Lung (tissue), 12 donors: ENCODE results near the gene CYP27C1. TPM values are rescaled to one million over a fixed set of nuclear protein-coding genes. Genes with fewer than 3 reads are reported as not detected.

ENCODE experiments used
- ATAC-seq: fragments of 200-7000 bp; cut with Tn5 transposase; one replicate; pipeline ENCODE4 v1.9.1; 2020; ENCODE audit warnings: moderate number of reproducible peaks; ENCODE audit not compliant: insufficient read depth, low FRiP score
- DNase-seq, 3 donors: peaks; one replicate each; pipeline ENCODE4 v3.0.0-alpha.2; 2013 to 2017
- H3K27ac ChIP-seq, 2 donors: one replicate each; pipeline ENCODE4 v1.5.1; 2013; ENCODE audit warnings: mild to moderate bottlenecking in 2 of 2, moderate library complexity in 2 of 2, control low read depth in 1 of 2, inconsistent platforms in 1 of 2, low read depth in 1 of 2, low read length in 1 of 2
- H3K27me3 ChIP-seq, 3 donors: one replicate each; pipeline ENCODE4 v1.5.1; 2013; ENCODE audit warnings: low read length in 2 of 3; ENCODE audit not compliant: control insufficient read depth in 3 of 3, insufficient read depth in 3 of 3
- H3K36me3 ChIP-seq, 4 donors: one replicate each; pipeline ENCODE4 v1.5.1; 2013; ENCODE audit warnings: low read length in 4 of 4, mild to moderate bottlenecking in 1 of 4, moderate library complexity in 1 of 4; ENCODE audit not compliant: control insufficient read depth in 4 of 4, insufficient read depth in 4 of 4
- H3K4me1 ChIP-seq, 5 donors: one replicate each; pipeline ENCODE4 v1.5.1; 2013; ENCODE audit warnings: low read length in 5 of 5, mild to moderate bottlenecking in 2 of 5, moderate library complexity in 1 of 5; ENCODE audit not compliant: control insufficient read depth in 5 of 5, insufficient read depth in 5 of 5
- H3K4me3 ChIP-seq: one replicate; pipeline ENCODE4 v1.5.1; 2013; ENCODE audit warnings: mild to moderate bottlenecking, control low read depth, moderate library complexity
- H3K9ac ChIP-seq, 2 donors: one replicate each; pipeline ENCODE4 v1.5.1; 2013; ENCODE audit warnings: low read length in 2 of 2, control low read depth in 1 of 2; ENCODE audit not compliant: insufficient read depth in 1 of 2
- H3K9me3 ChIP-seq, 4 donors: one replicate each; pipeline ENCODE4 v1.5.1; 2013; ENCODE audit warnings: low read length in 3 of 4, mild to moderate bottlenecking in 1 of 4, moderate library complexity in 1 of 4; ENCODE audit not compliant: control insufficient read depth in 4 of 4, insufficient read depth in 3 of 4
- CTCF ChIP-seq: IDR thresholded peaks from 2 replicates; pipeline ENCODE4 v1.5.1; 2012; ENCODE audit warnings: mild to moderate bottlenecking; ENCODE audit errors: control extremely low read depth, extremely low read depth
- WGBS, 2 donors: extraction: QIAGEN DNeasy Blood & Tissue Kit; methylation state at CpG; one replicate each; pipeline ENCODE4 v1.1.7; 2013; 5-methylcytosine and 5-hydroxymethylcytosine counted together
- polyA plus RNA-seq, 2 donors: library from polyadenylated mRNA; stranded (reverse); fragments of 200-250 nt; gene quantifications; one replicate each; pipeline ENCODE4 v1.2.1, GENCODE V29; 2013
- total RNA-seq, 2 donors: library from RNA; depleted of rRNA in 1 of 2; stranded (reverse); fragments of >200 nt in 1 of 2; gene quantifications; one replicate each; pipeline ENCODE4 v1.2.1, GENCODE V29; 2014 to 2021
- donor health status: control.
- donor health status: control.
- donor health status: Bipolar disorder and iron deficiency.
- donor health status: healthy.
- donor health status: DM: yes; HTN: yes; CAD: no.

The CYP27C1 gene
- total and polyA plus RNA-seq, 4 donors: 0.04 to 2.9 (median 0.07) TPM

DNA sequence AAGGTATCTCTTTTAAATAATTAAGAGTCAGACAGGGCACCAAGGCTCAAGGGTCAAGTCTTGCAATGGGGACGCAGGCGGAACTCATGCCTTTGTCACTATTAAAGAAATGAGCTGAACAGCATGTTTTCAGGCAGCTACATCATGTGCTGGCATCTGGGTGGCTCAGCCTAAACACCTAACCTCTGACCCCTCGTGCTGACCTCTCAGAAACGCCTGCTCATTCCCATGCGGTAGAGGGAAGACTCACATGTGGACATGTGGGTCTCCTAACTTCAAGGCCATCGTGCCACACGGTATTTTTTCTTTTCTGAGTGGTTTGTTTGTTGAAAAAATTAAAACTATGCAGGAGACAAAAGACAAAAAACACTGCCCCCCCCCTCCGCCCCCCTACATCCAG lies 31.3 kb downstream of the CYP27C1 start:
- ATAC-seq: no peak
- TF ChIP-seq CTCF: no peak

DNA sequence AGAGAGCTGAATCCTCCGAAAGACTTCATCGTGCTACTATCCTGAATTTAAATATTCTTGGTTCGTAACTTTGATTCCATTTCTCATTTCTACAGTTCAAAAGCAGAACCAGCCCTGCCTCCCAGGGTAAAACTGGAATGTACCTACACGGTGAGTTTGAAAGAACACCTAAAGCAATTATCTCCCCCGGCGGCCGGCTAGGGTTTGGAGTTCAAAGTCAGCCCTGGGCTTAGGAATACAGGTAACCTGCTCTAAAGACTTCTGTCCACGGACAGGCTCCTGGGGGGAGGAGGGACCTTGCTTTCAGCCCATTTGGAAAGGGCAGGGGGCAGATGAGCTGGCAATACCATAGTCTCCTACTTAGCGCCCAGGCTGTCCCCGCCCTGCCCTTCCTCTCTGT lies 32.3 kb downstream of the CYP27C1 start:
- DNase-seq: no peak
- Histone ChIP-seq H3K4me3 (no peak overlapping the region), H3K9ac (no peak overlapping the region), H3K36me3 (peaks cover 0 to 9% (median 2%) of the 10 kb centered on the region in 4 donors), H3K4me1 (peaks cover 0 to 3% (median 0%) of the 10 kb centered on the region in 5 donors), H3K27me3 (no peaks in the 10 kb centered on the region), H3K9me3 (peaks cover 0 to 3% (median 0%) of the 10 kb centered on the region in 4 donors), H3K27ac (no peak overlapping the region)
- WGBS, 2 donors: 81 to 87% methylated on average over 10 of the region's 10 CpGs
- no peak for TF ChIP-seq CTCF
- no peak for ATAC-seq

More for the DNA sequence above, 31.3 kb downstream of the CYP27C1 start:
- Histone ChIP-seq H3K27ac (no peak overlapping the region), H3K36me3 (peaks cover 0 to 9% (median 2%) of the 10 kb centered on the region in 4 donors), H3K4me3 (no peak overlapping the region), H3K4me1 (peaks cover 0 to 8% (median 7%) of the 10 kb centered on the region in 5 donors), H3K9ac (no peak overlapping the region), H3K9me3 (peaks cover 0 to 3% (median 0%) of the 10 kb centered on the region in 4 donors), H3K27me3 (no peaks in the 10 kb centered on the region)
- WGBS, 2 donors: 91 to 95% methylated on average over 8 of the region's 8 CpGs
- DNase-seq: no peak

GRCh38 chr2:127187081-127187775 lies 32.9 kb downstream of the CYP27C1 start:
- H3K9me3 ChIP-seq: peaks cover 0 to 3% (median 0%) of the 10 kb centered on the region in 4 donors
- WGBS, 2 donors: 86 to 88% methylated on average over 17 of the region's 17 CpGs
- DNase-seq: no peak
- no peak overlapping the region for H3K9ac ChIP-seq
- peaks cover 0 to 9% (median 2%) of the 10 kb centered on the region in 4 donors for H3K36me3 ChIP-seq
- peaks cover 0 to 3% (median 0%) of the 10 kb centered on the region in 5 donors for H3K4me1 ChIP-seq
- H3K27me3 ChIP-seq: no peaks in the 10 kb centered on the region
- TF ChIP-seq CTCF: no peak
- no peak for ATAC-seq
- no peak overlapping the region for H3K27ac ChIP-seq
- H3K4me3 ChIP-seq: no peak overlapping the region
